ENCODE data around the gene CAPG. TPM values are rescaled to one million over a fixed set of nuclear protein-coding genes. Genes with fewer than 3 reads are reported as not detected.
A peak's percentile ranks its signal among the peaks of the same experiment; 100 is the strongest.

CAPG gene, protein sequence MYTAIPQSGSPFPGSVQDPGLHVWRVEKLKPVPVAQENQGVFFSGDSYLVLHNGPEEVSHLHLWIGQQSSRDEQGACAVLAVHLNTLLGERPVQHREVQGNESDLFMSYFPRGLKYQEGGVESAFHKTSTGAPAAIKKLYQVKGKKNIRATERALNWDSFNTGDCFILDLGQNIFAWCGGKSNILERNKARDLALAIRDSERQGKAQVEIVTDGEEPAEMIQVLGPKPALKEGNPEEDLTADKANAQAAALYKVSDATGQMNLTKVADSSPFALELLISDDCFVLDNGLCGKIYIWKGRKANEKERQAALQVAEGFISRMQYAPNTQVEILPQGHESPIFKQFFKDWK
- total RNA-seq (2013; cell fraction: nucleolus; rRNA removed), result 25.6 and 33.4 TPM in 2 replicates
- total RNA-seq (2014; rRNA removed) (132 and 139 TPM in 2 replicates), total RNA-seq (2014; rRNA removed; fragmentation: Illumina TruSeq; extraction: Trizol) (91.7 and 95.6 TPM in 2 replicates), total RNA-seq (2021) (109 and 139 TPM in 2 replicates), polyA plus RNA-seq (2011; rRNA removed) (29.9 and 47.6 TPM in 2 replicates), polyA plus RNA-seq (2014; fragmentation: Illumina TruSeq; extraction: Trizol) (21.9 and 74.5 TPM in 2 replicates), polyA plus RNA-seq (2014; fragmentation: Nextera tagmentation; extraction: Ambion mirVana) (10 to 100 TPM; 26.3 to 65.6 TPM), polyA plus RNA-seq (2014; rRNA removed) (169 and 192 TPM in 2 replicates), polyA plus RNA-seq (2016; fragmentation: Nextera tagmentation; extraction: Ambion mirVana) (100 to 1,000 TPM; 110 to 129 TPM), polyA minus RNA-seq (2011; rRNA and poly(A)+ RNA removed) (21.1 and 38.2 TPM in 2 replicates), Bru-seq, nascent RNA (percentile 60 among the genes with signal in this experiment), BruChase-seq, experiment 1, labeled RNA remaining after a 6-hour chase (percentile 59 among the genes with signal in this experiment), BruChase-seq, experiment 2, labeled RNA remaining after a 2-hour chase (percentile 56 among the genes with signal in this experiment)
- polyA plus RNA-seq (2011; ENCODE audit: low read depth), result 7.1 TPM
- polyA plus RNA-seq (2011; cell fraction: cytosol; rRNA removed), result 68.7 and 99.0 TPM in 2 replicates
- polyA plus RNA-seq (2011; cell fraction: nucleus; rRNA removed), result 44.1 and 53.0 TPM in 2 replicates
- 15.4 and 29.0 TPM in 2 replicates for polyA plus RNA-seq (2012)
- polyA minus RNA-seq (2011; cell fraction: cytosol; rRNA and poly(A)+ RNA removed), result 14.4 and 19.4 TPM in 2 replicates
- 5.7 and 9.5 TPM in 2 replicates for polyA minus RNA-seq (2011; cell fraction: nucleus; rRNA and poly(A)+ RNA removed)
- long read RNA-seq, experiment 1, transcript CAPG-201 (10 exons, 1,442 nt), result major isoform, 60 of 66 reads
- long read RNA-seq, experiment 1, partial matches to known transcripts, result 0 of 66 reads
- long read RNA-seq, experiment 1, other reads (novel, unspliced or antisense), result 5 of 66 reads
- long read RNA-seq, experiment 2, transcript CAPG-201 (10 exons, 1,442 nt), result major isoform, 93 of 103 reads
- long read RNA-seq, experiment 2, partial matches to known transcripts, result 0 of 103 reads
- long read RNA-seq, experiment 2, other reads (novel, unspliced or antisense), result 8 of 103 reads

DNA sequence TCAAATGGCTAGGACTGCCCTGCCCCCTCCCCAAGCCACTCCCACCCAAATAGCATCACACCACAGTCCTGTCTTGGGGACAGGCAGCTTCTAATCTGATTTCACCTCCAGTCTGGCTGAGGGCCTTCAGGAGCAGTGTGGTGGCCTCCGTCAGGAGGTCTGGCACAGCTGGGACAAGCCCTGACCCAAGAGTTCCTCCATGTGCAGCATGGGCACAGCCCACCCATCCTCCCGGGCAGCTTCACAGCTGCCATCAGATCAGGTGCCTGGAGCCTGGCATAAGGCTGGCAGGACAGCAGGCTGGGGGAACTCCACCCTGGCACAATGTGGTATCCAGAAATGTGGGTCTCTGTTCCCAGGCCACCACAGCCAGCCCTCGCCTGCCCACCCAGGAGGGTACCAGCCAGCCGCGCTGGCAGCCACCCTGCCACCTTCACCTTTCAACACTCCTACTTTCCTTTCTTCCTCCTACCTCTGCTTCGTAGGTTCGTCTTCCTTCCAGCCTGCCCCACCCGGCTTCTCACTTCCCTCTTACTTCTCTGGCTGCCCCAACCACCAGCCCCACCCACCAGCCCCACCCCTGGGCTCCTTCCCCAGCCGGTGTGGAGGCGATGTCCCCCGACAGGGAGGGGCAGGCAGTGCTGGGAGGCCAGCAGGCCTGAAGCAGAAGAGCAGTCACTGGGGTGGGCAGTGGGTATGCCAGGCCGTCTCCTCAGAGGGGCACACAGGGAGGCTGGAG lies at the start of gene CAPG:
CAPG (minus strand) TSS at position 522 of the 739 bp plus-strand sequence. CDS start 8,221 bp downstream, outside the sequence.
- 8% methylated on average over 12 of the region's 12 CpGs for WGBS (ENCODE audit: insufficient coverage, insufficient replicate concordance, low lambda C conversion rate, missing lambda C conversion rate)
- BruUV-seq (replicated peaks), result TSS peak; percentile 86
- Histone ChIP-seq H3K4me2 (ENCODE audit: control insufficient read depth, insufficient read depth) (peak within 1 kb of the TSS; percentile 93), H3K9me3 (replicated peaks; ENCODE audit: control insufficient read depth, insufficient read depth, low read length) (no peaks in the 10 kb centered on the region), H3K36me3 (ENCODE audit: control insufficient read depth in 2 of 2, insufficient read depth in 2 of 2, low read length in 1 of 2) (no peaks in the 10 kb centered on the region), H3K9ac (ENCODE audit: control insufficient read depth, insufficient read depth, low read length) (peak within 1 kb of the TSS; percentile 56; the same call in 1 of the 2 replicates), H3K27me3 (replicated peaks in 1 of 2; ENCODE audit: control insufficient read depth in 2 of 2, insufficient read depth in 2 of 2, low read length in 1 of 2) (no peaks in the 10 kb centered on the region), H3K4me3 (peak within 1 kb of the TSS; percentile 64; the same call in 1 of the 2 replicates), H4K20me1 (ENCODE audit: control insufficient read depth, insufficient read depth) (no peaks in the 10 kb centered on the region), H2AFZ (ENCODE audit: control insufficient read depth, low read depth, low read length) (peak within 1 kb of the TSS; percentile 50; the same call in 1 of the 2 replicates), H3K4me1 (ENCODE audit: control insufficient read depth, insufficient read depth, low read length) (peaks cover 26% of the 10 kb centered on the region), H3K79me2 (ENCODE audit: control insufficient read depth, insufficient read depth, low read length) (no peaks in the 10 kb centered on the region; the same call in none of the 2 replicates), H3K27ac (ENCODE audit: control insufficient read depth, insufficient read depth) (peak within 1 kb of the TSS; percentile 55)
- POLR2A ChIA-PET, result interaction anchor here (1.4 to 1.8 kb wide), 2 partner anchors 17 to 55 kb away, joined by 5 to 9 read pairs; partner anchors contain the start of genes ELMOD3 and RETSAT
- in situ Hi-C loops (cut with MboI), result no loop called here
- RAD21 ChIA-PET (ENCODE audit: unreplicated experiment), result interaction anchor here (0.6 to 2.3 kb wide), 2 partner anchors 10 to 142 kb away, joined by 3 to 10 read pairs; partner anchors contain the start of gene SH2D6
- intact Hi-C loops (cut with micrococcal nuclease; ENCODE audit: unreplicated experiment), result no loop called here
- DNase-seq (ENCODE audit: low read depth, low spot score), result no peak
- CTCF ChIA-PET, result interaction anchor here (1.0 kb wide), 1 partner anchor 11 kb away, joined by 3 read pairs; no protein-coding TSS in a partner anchor
- SMC1A ChIA-PET (ENCODE audit: uncharacterized antibody, unreplicated experiment), result interaction anchor here (0.7 to 1.2 kb wide), 2 partner anchors 9 to 44 kb away, joined by 4 to 5 read pairs; partner anchors contain the start of gene SH2D6
- peak; percentile 64 for FAIRE-seq
- ATAC-seq, result peak; percentile 90
- TF ChIP-seq SMARCA5 (IDR thresholded peaks at IDR 0.05), result peak; percentile 49; the same call in 1 of the 2 replicates
- TF ChIP-seq NRF1 (conservative IDR thresholded peaks at IDR 0.05; ENCODE audit: low read depth, low read length), result no peak
- TF ChIP-seq SMAD5 (IDR thresholded peaks at IDR 0.05; ENCODE audit: low read depth), result no peak
- TF ChIP-seq DPF2 (IDR thresholded peaks at IDR 0.05), result peak; percentile 78
- no peak for TF ChIP-seq EGR1 (IDR thresholded peaks at IDR 0.05; ENCODE audit: borderline replicate concordance in 1 of 2, low read depth in 2 of 2, low read length in 2 of 2)
- TF ChIP-seq WRNIP1 (IDR thresholded peaks at IDR 0.05; ENCODE audit: borderline replicate concordance, low read depth, low read length), result no peak
- TF ChIP-seq RUNX3 (IDR thresholded peaks at IDR 0.05; ENCODE audit: low read length), result no peak
- TF ChIP-seq, protein P1, sequence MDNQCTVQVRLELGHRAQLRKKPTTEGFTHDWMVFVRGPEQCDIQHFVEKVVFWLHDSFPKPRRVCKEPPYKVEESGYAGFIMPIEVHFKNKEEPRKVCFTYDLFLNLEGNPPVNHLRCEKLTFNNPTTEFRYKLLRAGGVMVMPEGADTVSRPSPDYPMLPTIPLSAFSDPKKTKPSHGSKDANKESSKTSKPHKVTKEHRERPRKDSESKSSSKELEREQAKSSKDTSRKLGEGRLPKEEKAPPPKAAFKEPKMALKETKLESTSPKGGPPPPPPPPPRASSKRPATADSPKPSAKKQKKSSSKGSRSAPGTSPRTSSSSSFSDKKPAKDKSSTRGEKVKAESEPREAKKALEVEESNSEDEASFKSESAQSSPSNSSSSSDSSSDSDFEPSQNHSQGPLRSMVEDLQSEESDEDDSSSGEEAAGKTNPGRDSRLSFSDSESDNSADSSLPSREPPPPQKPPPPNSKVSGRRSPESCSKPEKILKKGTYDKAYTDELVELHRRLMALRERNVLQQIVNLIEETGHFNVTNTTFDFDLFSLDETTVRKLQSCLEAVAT (IDR thresholded peaks at IDR 0.05), result no peak
- peak; percentile 60 for TF ChIP-seq IKZF1 (conservative IDR thresholded peaks at IDR 0.05)
- TF ChIP-seq, protein P2, sequence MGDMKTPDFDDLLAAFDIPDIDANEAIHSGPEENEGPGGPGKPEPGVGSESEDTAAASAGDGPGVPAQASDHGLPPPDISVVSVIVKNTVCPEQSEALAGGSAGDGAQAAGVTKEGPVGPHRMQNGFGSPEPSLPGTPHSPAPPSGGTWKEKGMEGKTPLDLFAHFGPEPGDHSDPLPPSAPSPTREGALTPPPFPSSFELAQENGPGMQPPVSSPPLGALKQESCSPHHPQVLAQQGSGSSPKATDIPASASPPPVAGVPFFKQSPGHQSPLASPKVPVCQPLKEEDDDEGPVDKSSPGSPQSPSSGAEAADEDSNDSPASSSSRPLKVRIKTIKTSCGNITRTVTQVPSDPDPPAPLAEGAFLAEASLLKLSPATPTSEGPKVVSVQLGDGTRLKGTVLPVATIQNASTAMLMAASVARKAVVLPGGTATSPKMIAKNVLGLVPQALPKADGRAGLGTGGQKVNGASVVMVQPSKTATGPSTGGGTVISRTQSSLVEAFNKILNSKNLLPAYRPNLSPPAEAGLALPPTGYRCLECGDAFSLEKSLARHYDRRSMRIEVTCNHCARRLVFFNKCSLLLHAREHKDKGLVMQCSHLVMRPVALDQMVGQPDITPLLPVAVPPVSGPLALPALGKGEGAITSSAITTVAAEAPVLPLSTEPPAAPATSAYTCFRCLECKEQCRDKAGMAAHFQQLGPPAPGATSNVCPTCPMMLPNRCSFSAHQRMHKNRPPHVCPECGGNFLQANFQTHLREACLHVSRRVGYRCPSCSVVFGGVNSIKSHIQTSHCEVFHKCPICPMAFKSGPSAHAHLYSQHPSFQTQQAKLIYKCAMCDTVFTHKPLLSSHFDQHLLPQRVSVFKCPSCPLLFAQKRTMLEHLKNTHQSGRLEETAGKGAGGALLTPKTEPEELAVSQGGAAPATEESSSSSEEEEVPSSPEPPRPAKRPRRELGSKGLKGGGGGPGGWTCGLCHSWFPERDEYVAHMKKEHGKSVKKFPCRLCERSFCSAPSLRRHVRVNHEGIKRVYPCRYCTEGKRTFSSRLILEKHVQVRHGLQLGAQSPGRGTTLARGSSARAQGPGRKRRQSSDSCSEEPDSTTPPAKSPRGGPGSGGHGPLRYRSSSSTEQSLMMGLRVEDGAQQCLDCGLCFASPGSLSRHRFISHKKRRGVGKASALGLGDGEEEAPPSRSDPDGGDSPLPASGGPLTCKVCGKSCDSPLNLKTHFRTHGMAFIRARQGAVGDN (IDR thresholded peaks at IDR 0.05), result 0 out of 2 replicates have a peak, but pooled peaks have one; percentile 18
- peak; percentile 72; the same call in 1 of the 2 replicates for TF ChIP-seq SPI1 (IDR thresholded peaks at IDR 0.05; ENCODE audit: borderline replicate concordance, insufficient read depth, low read depth, low read length)
